ACC112 (cell line): Measurements from ENCODE around the gene RPL35.
"Not testable (repeated sequence)": the region's sequence is repeated elsewhere in the genome, so short reads cannot be mapped to it uniquely, and the experiment has no call there.

Source experiments
- H2AFZ ChIP-seq: fragments of 200-600 bp; sonication (generic); one replicate; pipeline ENCODE4 v1.6.0; 2017; ENCODE audit warnings: antibody characterized with exemption, low read length; ENCODE audit not compliant: unreplicated experiment
- H3K27ac ChIP-seq: fragments of 200-600 bp; sonication (generic); 2 replicates; pipeline ENCODE4 v1.5.1; 2014; ENCODE audit warnings: low read depth, mild to moderate bottlenecking, antibody characterized with exemption, low read length, moderate library complexity
- H3K27me3 ChIP-seq: fragments of 200-600 bp; sonication (generic); 2 replicates; pipeline ENCODE4 v1.6.1; 2014; ENCODE audit warnings: mild to moderate bottlenecking, antibody characterized with exemption, low read length, moderate library complexity, mixed read lengths; ENCODE audit not compliant: insufficient read depth
- H3K36me3 ChIP-seq: fragments of 200-600 bp; sonication (generic); 2 replicates; pipeline ENCODE4 v1.6.1; 2016; ENCODE audit warnings: mild to moderate bottlenecking, antibody characterized with exemption, low read length, moderate library complexity, mixed read lengths; ENCODE audit not compliant: insufficient read depth
- H3K4me1 ChIP-seq: fragments of 200-600 bp; sonication (generic); one replicate; pipeline ENCODE4 v1.6.1; 2016; ENCODE audit warnings: low read length, mixed read lengths; ENCODE audit not compliant: insufficient read depth, unreplicated experiment, control insufficient read depth
- H3K4me3 ChIP-seq: fragments of 200-600 bp; sonication (generic); 2 replicates; pipeline ENCODE4 v1.5.1; 2014; ENCODE audit warnings: mild to moderate bottlenecking, low read depth, low read length
- H3K79me2 ChIP-seq: fragments of 200-600 bp; sonication (generic); one replicate; pipeline ENCODE4 v1.6.0; 2016; ENCODE audit warnings: low read length; ENCODE audit not compliant: control insufficient read depth, unreplicated experiment, insufficient read depth

RPL35 gene

DNA sequence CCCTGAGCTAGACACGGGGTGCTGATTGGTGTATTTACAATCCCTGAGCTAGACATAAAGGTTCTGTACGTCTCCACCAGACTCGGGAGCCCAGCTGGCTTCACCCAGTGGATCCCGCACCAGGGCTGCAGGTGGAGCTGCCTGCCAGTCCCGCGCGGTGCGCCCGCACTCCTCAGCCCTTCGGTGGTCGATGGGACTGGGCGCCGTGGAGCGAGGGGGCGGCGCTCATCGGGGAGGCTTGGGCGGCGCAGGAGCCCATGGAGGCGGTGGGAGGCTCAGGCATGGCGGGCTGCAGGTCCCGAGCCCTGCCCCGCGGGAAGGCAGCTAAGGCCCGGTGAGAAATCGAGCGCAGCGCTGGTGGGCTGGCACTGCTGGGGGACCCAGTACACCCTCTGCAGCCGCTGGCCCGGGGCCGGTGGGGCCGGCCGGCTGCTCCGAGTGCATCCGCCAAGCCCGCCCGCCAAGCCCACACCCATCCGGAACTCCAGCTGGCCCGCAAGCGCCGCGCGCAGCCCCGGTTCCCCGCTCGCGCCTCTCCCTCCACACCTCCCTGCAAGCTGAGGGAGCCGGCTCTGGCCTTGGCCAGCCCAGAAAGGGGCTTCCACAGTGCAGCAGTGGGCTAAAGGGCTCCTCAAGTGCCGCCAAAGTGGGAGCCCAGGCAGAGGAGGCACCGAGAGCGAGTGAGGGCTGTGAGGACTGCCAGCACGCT lies 23.0 kb downstream of the RPL35 start:
- not testable (repeated sequence) for H3K36me3 ChIP-seq, H2AFZ ChIP-seq, H3K27me3 ChIP-seq, H3K79me2 ChIP-seq, H3K27ac ChIP-seq, H3K4me3 ChIP-seq
- peaks cover 17% of the 10 kb centered on the region for H3K4me1 ChIP-seq

DNA sequence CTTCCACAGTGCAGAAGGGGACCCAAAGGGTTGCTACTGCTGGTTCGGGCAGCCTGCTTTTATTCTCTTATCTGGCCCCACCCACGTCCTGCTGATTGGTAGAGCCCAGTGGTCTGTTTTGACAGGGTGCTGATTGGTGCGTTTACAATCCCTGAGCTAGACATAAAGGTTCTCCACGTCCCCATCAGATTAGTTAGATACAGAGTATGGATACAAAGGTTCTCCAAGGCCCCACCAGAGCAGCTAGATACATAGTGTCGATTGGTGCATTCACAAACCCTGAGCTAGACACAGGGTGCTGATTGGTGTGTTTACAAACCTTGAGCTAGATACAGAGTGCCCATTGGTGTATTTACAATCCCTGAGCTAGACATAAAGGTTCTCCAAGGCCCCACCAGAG lies 23.6 kb downstream of the RPL35 start:
- not testable (repeated sequence) for H2AFZ ChIP-seq, H3K27me3 ChIP-seq, H3K79me2 ChIP-seq, H3K4me3 ChIP-seq, H3K27ac ChIP-seq, H3K36me3 ChIP-seq
- H3K4me1 ChIP-seq: peaks cover 17% of the 10 kb centered on the region

DNA sequence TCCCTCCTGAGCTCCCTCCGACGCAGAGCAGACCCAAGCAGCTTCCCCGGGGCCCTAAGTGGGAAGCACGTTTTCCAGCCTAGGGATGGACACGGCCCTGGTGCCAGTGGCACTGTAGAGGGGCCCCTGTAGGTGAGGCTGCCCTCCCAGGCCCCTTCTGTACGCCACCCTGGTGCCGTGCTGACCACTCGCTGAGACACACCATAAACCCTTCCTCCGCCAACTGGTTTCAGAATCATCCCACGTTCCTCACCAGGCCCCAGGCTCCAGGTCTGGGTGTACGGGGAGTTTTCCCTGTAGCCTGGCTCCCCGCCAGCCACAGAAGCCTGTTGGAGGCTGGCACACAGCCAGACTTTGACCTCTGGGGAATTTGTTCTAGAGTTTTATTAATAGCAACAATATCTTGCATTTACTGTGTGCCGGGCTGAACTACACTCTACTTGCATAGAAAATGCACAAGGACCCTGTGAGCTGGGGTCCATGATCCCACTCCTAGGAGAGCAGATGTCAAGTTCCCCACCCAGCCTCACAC lies 26.7 kb downstream of the RPL35 start:
- Histone ChIP-seq H2AFZ (no peak overlapping the region), H3K36me3 (no peaks in the 10 kb centered on the region), H3K27ac (no peak overlapping the region), H3K4me1 (peaks cover 25% of the 10 kb centered on the region), H3K27me3 (peaks cover 9% of the 10 kb centered on the region; the same call in 1 of the 2 replicates), H3K79me2 (no peaks in the 10 kb centered on the region), H3K4me3 (no peak overlapping the region)

DNA sequence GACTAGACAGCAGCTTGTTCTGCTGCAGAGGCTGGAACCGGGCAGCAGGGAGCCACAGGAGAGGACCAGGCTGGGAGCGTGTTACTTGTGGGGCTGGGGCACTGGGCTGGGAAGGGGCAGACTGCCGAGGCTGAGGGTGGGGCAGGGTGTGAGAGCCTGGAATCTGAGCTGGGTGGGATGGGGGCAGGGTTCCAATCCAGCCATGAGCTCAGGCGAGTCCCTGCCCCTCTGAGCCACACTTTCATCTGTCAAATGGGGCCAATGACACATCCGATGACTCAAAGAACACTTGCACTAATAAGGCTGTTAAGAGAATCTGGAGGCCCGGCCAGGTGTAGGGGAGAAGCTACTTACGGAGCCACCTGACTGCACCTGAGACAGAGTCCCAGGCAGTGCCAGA lies 27.2 kb downstream of the RPL35 start:
- Histone ChIP-seq H3K79me2 (no peaks in the 10 kb centered on the region), H3K4me1 (peaks cover 25% of the 10 kb centered on the region), H2AFZ (no peak overlapping the region), H3K27me3 (peaks cover 9% of the 10 kb centered on the region; the same call in 1 of the 2 replicates), H3K27ac (no peak overlapping the region), H3K36me3 (no peaks in the 10 kb centered on the region), H3K4me3 (no peak overlapping the region)

DNA sequence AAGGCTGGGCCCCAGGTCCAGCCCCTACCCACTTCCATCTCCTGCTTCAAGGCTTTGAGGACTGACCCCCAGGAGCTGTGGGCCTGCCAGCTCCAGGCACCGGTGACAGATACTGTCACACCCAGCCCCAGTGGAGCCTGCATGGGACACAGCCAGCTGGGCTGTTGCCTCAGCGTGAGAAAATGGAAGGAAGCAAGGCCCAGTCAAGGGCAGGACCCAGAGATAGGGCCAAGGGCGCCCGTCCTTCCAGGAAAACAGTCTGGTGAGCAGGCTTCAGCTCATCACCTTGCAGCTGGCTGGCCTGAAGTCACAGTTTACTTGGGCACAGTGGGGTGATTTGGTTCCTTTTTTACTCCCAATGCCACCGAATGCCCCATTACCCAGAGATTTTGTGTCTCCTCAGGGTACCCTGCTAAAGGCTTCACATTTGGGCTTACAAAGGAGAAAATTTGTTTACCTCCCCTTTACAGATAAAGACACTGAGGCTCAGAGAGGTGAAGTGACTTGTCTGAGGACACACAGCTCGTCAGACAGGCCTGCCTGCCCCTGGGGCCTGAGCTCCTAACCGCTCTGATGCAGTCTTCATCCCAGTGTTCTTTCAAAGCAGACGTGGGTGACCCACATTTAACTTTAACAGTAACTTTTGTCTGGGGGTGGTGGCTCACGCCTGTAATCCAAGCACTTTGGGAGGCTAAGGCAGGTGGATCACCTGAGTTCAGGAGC lies 30.0 kb downstream of the RPL35 start:
- Histone ChIP-seq H3K4me1 (peaks cover 25% of the 10 kb centered on the region), H2AFZ (no peak overlapping the region), H3K36me3 (no peaks in the 10 kb centered on the region), H3K4me3 (no peak overlapping the region), H3K27me3 (peaks cover 8% of the 10 kb centered on the region), H3K79me2 (no peaks in the 10 kb centered on the region), H3K27ac (no peak overlapping the region)

DNA sequence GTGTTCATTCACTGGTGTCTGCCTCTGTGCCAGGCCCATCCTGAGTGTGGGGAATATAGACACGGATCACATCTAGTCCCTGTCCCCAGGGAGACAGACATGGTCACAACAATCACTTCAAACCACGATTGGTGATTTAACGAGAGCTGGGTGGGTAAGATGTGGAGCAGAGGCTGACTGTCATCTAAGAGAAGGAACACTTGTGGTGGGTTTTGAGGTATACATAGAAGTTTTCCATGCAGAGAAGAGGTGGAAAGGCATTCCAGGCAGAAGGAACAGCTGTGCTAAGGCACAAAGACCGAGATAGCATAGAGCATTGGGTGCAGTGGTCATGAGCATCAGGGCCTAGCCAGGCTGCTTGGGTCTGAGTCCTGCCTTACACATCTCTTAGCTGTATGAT lies 31.2 kb downstream of the RPL35 start:
- H2AFZ ChIP-seq: no peak overlapping the region
- peaks cover 24% of the 10 kb centered on the region for H3K4me1 ChIP-seq
- H3K4me3 ChIP-seq: no peak overlapping the region
- peaks cover 5% of the 10 kb centered on the region; the same call in 1 of the 2 replicates for H3K27me3 ChIP-seq
- H3K36me3 ChIP-seq: no peaks in the 10 kb centered on the region
- H3K79me2 ChIP-seq: no peaks in the 10 kb centered on the region
- no peak overlapping the region for H3K27ac ChIP-seq

DNA sequence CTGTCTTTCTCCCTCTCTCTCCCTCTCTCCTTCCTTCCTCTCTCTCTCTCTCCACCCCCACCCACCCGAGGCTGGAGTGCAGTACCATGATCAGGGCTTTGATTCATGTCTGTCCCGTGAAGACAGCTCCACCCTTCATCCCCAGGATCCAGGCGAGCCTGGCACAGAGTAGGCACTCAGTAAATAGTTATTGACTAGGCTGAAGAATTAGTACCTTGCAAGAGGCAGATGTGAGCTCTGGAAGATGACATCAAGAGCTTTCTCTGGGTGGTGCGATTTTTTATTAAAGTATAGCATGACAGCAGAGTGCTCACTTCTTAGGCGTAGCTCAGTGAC lies 32.5 kb downstream of the RPL35 start:
- no peaks in the 10 kb centered on the region for H3K79me2 ChIP-seq
- no peak overlapping the region for H2AFZ ChIP-seq
- H3K27ac ChIP-seq: no peak overlapping the region
- peaks cover 5% of the 10 kb centered on the region; the same call in 1 of the 2 replicates for H3K27me3 ChIP-seq
- H3K36me3 ChIP-seq: no peaks in the 10 kb centered on the region
- no peak overlapping the region for H3K4me3 ChIP-seq
- H3K4me1 ChIP-seq: peaks cover 11% of the 10 kb centered on the region

DNA sequence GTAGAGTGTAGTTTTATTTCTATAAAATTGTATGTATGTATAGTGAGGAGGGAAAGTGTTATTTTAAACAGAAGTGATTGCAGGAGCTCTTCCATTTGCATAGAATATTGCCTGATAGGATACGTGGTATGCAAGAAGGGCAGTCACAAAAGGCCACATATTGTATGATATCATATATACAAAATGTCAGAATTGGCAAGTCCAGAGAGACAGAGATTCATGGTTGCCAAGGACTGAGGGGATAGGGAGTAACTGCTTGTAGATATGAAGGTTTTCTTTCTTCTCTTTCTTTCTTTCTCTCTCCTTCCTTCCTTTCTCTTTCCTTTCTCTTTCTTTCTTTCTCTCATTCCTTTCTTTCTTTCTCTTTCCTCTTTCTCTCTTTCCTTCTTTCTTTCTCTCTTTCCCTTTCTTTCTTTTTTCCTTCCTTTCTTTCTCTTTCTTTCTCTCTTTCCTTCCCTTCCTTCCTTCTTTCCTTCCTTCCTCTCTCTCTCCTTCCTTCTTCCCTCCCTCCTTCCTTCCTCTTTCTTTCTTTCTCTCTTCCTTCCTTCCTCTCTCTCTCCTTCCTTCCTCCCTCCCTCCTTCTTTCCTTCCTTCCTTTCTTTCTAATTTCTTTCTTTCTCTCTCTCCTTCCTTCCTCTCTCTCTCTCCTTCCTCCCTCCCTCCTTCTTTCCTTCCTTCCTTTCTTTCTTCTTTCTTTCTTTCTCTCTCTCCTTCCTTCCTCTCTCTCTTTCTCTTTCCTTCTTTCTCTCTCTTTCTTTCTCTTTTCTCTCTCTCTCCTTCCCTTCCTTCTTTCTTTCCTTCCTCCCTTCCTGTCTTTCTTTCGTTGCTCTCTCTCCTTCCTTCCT lies 33.0 kb downstream of the RPL35 start:
- Histone ChIP-seq H2AFZ (no peak overlapping the region), H3K27me3 (peaks cover 5% of the 10 kb centered on the region; the same call in 1 of the 2 replicates), H3K27ac (no peak overlapping the region), H3K4me1 (peaks cover 7% of the 10 kb centered on the region), H3K36me3 (no peaks in the 10 kb centered on the region), H3K4me3 (no peak overlapping the region), H3K79me2 (no peaks in the 10 kb centered on the region)

DNA sequence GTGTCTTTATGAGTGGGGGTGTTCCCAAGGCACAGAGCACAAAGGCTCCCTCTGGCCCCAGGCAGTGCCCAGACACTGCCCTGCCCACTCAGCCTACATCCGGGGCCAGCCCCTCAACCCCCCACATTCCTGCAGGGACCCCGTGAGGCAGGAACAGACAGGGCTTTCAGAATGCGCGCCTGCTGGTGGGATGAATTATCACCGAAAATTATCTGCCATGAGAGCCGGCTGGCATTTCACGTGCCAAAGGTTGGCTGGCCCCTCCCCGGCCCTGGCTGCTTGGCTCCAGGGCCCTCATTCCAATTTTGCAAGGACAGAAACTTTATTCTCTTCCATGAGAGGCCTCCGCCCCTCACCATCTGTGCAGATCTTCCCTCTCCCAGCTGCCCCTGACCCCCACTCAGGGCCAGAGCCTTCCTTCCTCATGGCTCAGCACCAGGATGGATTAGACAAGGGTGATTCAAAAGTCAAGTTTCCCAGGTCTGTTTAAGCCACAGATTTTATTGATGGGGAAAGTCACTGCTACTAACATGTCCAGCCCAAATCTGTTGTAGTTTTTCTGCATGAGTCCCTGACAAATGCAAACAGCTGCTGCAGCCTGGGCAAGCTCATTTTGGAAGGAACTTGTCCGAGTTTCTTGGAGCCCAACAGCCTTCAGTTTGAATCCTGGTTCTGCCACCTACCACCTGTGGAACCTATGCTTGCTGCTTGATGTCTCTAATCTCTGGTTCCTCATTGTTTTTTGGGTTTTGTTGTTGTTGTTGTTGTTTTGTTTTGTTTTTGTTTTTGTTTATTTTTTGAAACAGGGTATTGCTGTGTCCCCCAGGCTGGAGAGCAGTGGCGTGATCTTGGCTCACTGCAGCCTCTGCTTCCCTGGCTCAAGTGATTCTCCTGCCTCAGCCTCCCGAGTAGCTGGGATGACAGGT lies 40.8 kb downstream of the RPL35 start:
- no peak overlapping the region for H3K4me3 ChIP-seq
- H3K27me3 ChIP-seq: no peaks in the 10 kb centered on the region
- no peaks in the 10 kb centered on the region for H3K79me2 ChIP-seq
- H2AFZ ChIP-seq: no peak overlapping the region
- no peak overlapping the region for H3K27ac ChIP-seq
- H3K36me3 ChIP-seq: no peaks in the 10 kb centered on the region
- H3K4me1 ChIP-seq: no peaks in the 10 kb centered on the region
